ENCODE data around the gene PYCR2. TPM values are rescaled to one million over a fixed set of nuclear protein-coding genes. Genes with fewer than 3 reads are reported as not detected.
"Not testable (repeated sequence)": the region's sequence is repeated elsewhere in the genome, so short reads cannot be mapped to it uniquely, and the experiment has no call there.

PYCR2 gene
- total RNA-seq, result 10 to 100 TPM; 28.8 to 53.8 (median 43.3) TPM

- Histone ChIP-seq H3K36me3 (peaks cover 14% of the 10 kb centered on the region), H3K4me1 (peaks cover 50% of the 10 kb centered on the region), H3K9me3 (no peaks in the 10 kb centered on the region), H3K4me3 (peak within 1 kb of the TSS; percentile 82), H3K27ac (peak within 1 kb of the TSS; percentile 91), H3K27me3 (no peaks in the 10 kb centered on the region)
- peak; percentile 97 for DNase-seq (ENCODE audit: low spot score in 2 of 2)
- TF ChIP-seq POLR2A (IDR thresholded peaks at IDR 0.05), result peak; percentile 27 to 73
- no peak for TF ChIP-seq CTCF (IDR thresholded peaks at IDR 0.05)
- TF ChIP-seq POLR2AphosphoS5 (IDR thresholded peaks at IDR 0.05), result peak; percentile 46 to 91 (median 79)
- WGBS, result 1% methylated on average over 11 of the region's 80 CpGs
Observed at GRCh38 chr1:225923692-225924555, at the start of gene PYCR2. TSS of gene PYCR2 (minus strand) at chr1:225924250. CDS start at chr1:225924110, 140 bp downstream.

GRCh38 chr1:225973158-225973557, 49.1 kb upstream of the PYCR2 start:
- H3K36me3 ChIP-seq, result peaks cover 8% of the 10 kb centered on the region
- no peak overlapping the region for H3K4me3 ChIP-seq
- WGBS, result 76% methylated on average over 5 of the region's 5 CpGs
- DNase-seq (ENCODE audit: low spot score in 2 of 2), result no peak
- H3K27me3 ChIP-seq, result no peaks in the 10 kb centered on the region
- no peak for TF ChIP-seq POLR2AphosphoS5 (IDR thresholded peaks at IDR 0.05)
- no peak for TF ChIP-seq EP300 (IDR thresholded peaks at IDR 0.05)
- no peak for TF ChIP-seq CTCF (IDR thresholded peaks at IDR 0.05)
- TF ChIP-seq POLR2A (IDR thresholded peaks at IDR 0.05), result no peak
- H3K9me3 ChIP-seq, result no peaks in the 10 kb centered on the region
- H3K27ac ChIP-seq, result no peak overlapping the region
- H3K4me1 ChIP-seq, result peaks cover 6% of the 10 kb centered on the region

- Histone ChIP-seq H3K36me3 (peaks cover 4% of the 10 kb centered on the region), H3K4me3 (no peak overlapping the region), H3K27me3 (no peaks in the 10 kb centered on the region), H3K9me3 (no peaks in the 10 kb centered on the region), H3K27ac (no peak overlapping the region), H3K4me1 (peaks cover 3% of the 10 kb centered on the region)
- no peak for TF ChIP-seq EP300 (IDR thresholded peaks at IDR 0.05)
- TF ChIP-seq POLR2AphosphoS5 (IDR thresholded peaks at IDR 0.05), result no peak
- no peak for TF ChIP-seq CTCF (IDR thresholded peaks at IDR 0.05)
- no peak for TF ChIP-seq POLR2A (IDR thresholded peaks at IDR 0.05)
- DNase-seq (ENCODE audit: low spot score in 2 of 2), result no peak
- 86% methylated on average over 14 of the region's 15 CpGs for WGBS
Observed at GRCh38 chr1:225972344-225973152, 48.5 kb upstream of the PYCR2 start.

GRCh38 chr1:225970592-225971157, 46.6 kb upstream of the PYCR2 start:
- DNase-seq (ENCODE audit: low spot score in 2 of 2); H3K27me3 ChIP-seq; H3K36me3 ChIP-seq; H3K27ac ChIP-seq; H3K4me3 ChIP-seq; H3K4me1 ChIP-seq; H3K9me3 ChIP-seq: not testable (repeated sequence)
- WGBS, result 85% methylated on average over 15 of the region's 16 CpGs

GRCh38 chr1:225969751-225970150, 45.7 kb upstream of the PYCR2 start:
- DNase-seq (ENCODE audit: low spot score in 2 of 2); H3K27me3 ChIP-seq; H3K27ac ChIP-seq; H3K36me3 ChIP-seq; H3K4me3 ChIP-seq; H3K9me3 ChIP-seq; H3K4me1 ChIP-seq: not testable (repeated sequence)
- 99% methylated on average over 13 of the region's 28 CpGs for WGBS

- H3K27me3 ChIP-seq, result peaks cover 9% of the 10 kb centered on the region
- H3K4me3 ChIP-seq, result no peak overlapping the region
- peaks cover 4% of the 10 kb centered on the region for H3K4me1 ChIP-seq
- 76% methylated on average over 5 of the region's 5 CpGs for WGBS
- H3K36me3 ChIP-seq, result no peaks in the 10 kb centered on the region
- no peak overlapping the region for H3K27ac ChIP-seq
- DNase-seq (ENCODE audit: low spot score in 2 of 2), result peak in 1 of 2 donors; percentile 11
- TF ChIP-seq POLR2AphosphoS5 (IDR thresholded peaks at IDR 0.05) (no peak), POLR2A (IDR thresholded peaks at IDR 0.05) (no peak), EP300 (IDR thresholded peaks at IDR 0.05) (no peak), CTCF (IDR thresholded peaks at IDR 0.05) (no peak)
- no peaks in the 10 kb centered on the region for H3K9me3 ChIP-seq
Observed at GRCh38 chr1:225965231-225965630, 41.2 kb upstream of the PYCR2 start.

All from suprapubic skin (tissue), 4 donors.